HG03039 (cell line): ENCODE measurements around the gene MAGI2.
"Not testable (repeated sequence)": the region's sequence is repeated elsewhere in the genome, so short reads cannot be mapped to it uniquely, and the experiment has no call there.

ENCODE experiments used
- ATAC-seq: cut with Tn5 transposase; IDR thresholded peaks from one replicate; pipeline ENCODE4 v1.9.1; 2021; ENCODE audit warnings: mild to moderate bottlenecking, moderate library complexity; ENCODE audit not compliant: unreplicated experiment

Gene MAGI2

DNA sequence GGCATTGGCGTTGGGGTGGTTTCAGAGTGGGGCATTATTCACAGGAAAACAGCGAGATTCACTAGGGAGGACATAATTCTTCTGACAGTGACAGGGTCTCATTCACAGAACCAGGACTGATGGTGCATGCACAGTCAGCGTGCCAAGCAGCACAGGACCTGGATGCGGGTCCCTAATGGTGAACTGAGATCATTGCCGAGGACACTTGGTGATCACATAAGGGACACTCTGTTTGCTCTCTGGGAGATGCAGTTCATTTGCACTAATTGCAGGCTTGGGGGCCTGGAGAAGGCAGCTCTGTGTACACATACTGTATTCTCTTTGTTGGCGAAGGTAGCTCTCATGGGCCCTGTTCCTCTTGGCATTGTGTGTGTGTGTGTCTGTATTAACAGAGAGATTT, 938.8 kb downstream of the MAGI2 start:
- ATAC-seq: no peak

- ATAC-seq: no peak
Measured at GRCh38 chr7:78510580-78511188, 942.8 kb downstream of the MAGI2 start.

GRCh38 chr7:78503301-78503700, 950.2 kb downstream of the MAGI2 start:
- ATAC-seq: not testable (repeated sequence)

DNA sequence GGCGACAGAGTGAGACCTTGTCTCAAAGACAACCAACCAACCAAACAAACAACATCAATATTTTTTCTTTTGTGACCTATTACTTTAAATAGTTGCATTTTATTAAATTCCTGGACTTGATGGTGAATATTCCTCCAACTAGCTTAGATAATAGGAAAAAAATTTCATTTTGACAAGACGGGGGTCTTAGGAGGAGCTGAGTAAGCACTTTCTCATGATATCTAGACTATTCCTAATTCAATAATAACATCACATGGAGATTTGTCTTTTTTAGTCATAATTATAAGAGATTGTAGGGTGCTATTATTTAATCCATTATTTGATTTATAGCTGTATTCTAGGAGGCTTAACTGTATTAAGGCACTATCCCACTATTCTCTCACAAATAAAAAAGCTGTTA, 952.4 kb downstream of the MAGI2 start:
- no peak for ATAC-seq

GRCh38 chr7:78499971-78500370, 953.5 kb downstream of the MAGI2 start:
- no peak for ATAC-seq

DNA sequence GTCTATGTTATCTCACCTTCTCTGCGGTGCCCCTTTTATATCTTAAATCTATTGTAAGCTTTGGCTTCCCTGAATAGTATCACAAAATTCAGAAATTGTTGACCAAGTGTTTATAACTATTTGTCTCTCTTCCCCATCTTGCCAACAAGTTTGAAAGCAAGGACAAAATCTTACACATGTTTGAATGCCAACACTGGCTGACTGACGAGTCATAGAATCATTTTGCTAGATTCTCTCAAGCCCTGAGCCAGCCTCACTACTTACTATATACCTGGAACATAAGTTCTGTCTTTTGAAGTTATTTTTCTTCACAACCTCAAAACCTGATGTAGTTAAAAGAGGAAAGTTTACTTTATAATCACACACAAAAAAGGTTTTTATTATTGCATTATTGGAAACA, 954.2 kb downstream of the MAGI2 start:
- no peak for ATAC-seq

DNA sequence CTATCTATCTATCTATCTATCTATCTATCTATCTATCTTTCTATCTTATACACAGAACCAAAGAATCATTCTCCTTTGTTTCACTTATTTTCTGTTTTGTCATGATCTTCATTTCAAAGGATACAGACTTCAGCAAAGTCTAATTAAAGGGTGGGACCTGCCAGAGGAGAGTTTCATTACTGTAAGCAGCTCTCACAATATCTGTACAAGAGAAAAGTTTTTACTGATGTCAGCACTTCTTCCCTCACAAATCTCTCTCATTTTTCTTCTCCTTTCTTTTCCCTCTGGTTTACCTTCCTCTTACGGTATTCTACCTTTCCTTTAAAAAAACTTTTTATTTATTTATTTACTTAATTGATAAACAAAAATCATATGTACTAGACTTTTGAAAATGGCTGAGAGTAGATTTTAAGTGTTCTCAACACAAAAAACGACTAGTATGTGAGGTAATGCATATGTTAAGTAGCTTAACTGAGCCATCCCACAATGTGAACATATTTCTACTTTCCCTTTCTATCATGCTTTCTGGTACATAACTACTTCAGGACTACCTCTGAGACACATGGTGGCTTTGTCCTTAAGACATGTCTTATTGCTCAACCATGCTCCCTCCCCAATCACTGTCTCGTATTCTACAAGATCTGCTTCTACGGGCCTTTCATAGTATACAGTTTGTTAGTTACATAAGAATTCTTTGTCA, 955.6 kb downstream of the MAGI2 start:
- no peak for ATAC-seq

- no peak for ATAC-seq
Measured at GRCh38 chr7:78496096-78496630, 957.3 kb downstream of the MAGI2 start.

DNA sequence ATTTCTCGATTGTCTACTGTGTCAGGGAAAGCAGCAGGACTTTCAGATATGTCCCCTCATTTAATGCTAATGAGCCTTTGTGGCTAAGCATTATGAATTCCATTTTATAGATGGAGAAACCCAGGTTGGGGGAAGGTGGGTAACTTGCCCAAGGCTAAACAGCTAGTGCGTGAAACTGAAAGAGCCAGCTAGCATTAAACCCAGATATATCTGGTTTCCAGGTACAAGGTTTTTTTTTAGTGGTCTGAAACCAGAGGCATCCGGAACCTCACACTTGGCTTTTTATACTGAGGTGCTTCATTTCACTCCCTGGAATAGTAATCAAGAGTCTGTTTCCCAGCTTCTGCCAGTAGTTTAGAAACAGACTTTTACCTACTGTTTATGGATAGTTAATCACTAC, 960.1 kb downstream of the MAGI2 start:
- no peak for ATAC-seq

DNA sequence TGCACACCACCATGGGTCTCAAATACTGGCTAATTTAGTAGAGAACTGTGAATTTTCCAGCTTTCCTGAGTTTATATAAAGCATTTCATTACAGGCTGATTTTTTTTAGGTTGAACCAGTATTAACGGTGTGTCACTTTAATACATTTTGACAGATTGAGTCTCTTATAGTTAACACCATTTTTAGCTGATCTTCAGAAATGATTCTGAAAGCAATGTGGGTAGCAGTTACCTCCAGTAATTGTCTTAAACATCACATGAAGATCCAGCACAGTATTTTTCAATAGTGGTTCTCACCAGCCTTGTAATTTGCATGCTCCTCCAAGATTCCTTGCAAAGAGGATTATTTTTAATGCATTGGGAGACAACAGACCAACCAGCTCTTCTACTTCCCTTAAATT, 961.3 kb downstream of the MAGI2 start:
- no peak for ATAC-seq

- ATAC-seq: no peak
Measured at GRCh38 chr7:78490524-78490923, 962.9 kb downstream of the MAGI2 start.

DNA sequence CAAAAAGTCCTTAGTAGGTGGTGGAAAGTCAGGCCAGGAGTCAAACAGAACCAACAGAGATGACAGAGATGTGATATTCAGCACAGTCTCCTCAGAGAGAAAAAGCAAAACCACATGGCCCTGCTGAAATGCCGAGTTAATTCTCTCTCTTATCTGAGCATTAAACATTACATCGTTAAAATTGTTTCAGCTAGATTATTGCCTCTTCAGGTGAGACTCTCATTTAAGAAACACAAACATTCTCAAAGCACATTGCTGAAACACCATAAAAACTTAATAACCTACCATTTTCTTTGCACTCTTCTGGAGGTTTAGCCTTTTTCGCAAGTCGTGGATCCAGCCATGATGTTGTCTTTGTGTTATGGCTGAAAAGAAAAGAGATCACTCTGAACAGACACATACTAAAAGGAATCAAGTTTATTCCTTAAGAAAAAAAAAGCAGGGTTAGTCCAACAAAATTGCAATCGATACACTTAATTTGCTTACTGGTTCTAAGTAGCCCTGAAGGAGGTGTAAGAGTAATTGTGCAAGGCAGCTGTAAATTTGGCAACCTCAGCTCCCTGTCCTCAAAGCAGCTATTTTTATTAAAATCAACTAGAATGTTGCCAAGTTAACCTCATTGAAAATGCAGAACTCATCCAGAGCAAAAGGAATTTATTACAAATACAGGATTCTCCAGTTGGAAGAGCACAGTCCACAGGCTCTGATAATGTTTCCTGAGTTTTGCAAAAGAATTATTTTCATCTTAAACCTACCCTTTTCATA, 963.8 kb downstream of the MAGI2 start:
- no peak for ATAC-seq

GRCh38 chr7:78487464-78487863, 966.0 kb downstream of the MAGI2 start:
- no peak for ATAC-seq

DNA sequence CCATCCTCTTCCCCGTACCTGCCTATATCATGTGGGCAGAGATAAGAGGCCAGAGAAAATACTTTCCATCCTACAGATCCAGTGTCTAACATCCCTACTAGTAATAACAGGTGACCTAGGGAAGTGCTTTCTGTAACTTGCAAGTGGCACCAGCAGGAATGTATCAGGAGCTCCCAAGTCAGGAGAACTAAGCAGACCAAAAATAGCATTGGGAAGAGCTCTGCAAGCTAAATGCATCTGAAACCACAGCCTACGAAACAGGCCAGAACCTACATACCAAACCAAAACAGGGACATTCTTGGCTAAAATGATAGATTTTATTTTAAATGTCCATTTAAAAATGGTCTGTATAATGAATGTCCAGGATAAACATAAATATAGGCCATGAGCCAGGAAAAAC, 974.1 kb downstream of the MAGI2 start:
- ATAC-seq: no peak

- ATAC-seq: no peak
Measured at GRCh38 chr7:78476851-78477405, 976.5 kb downstream of the MAGI2 start.

- ATAC-seq: no peak
Measured at GRCh38 chr7:78473571-78474301, 979.7 kb downstream of the MAGI2 start.

DNA sequence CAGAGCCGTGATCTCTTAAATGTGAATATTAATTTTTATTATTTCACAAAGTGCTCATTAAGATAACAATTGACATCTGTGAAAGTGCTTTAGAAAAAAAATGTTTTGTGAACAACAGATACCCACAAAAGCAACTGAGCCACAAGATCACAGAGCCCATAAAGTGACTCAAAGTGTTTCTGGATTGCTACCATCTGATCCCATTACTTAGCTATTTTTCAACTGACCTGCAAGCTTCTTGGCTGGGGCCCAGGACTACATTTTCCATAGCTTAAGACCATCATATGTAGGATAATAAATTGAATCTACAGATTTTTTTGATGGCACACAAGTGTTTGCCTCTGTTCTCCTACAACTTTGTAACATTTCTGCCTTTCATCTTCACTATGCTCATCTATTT, 980.4 kb downstream of the MAGI2 start:
- ATAC-seq: no peak

- no peak for ATAC-seq
Measured at GRCh38 chr7:78472519-78472918, 980.9 kb downstream of the MAGI2 start.

DNA sequence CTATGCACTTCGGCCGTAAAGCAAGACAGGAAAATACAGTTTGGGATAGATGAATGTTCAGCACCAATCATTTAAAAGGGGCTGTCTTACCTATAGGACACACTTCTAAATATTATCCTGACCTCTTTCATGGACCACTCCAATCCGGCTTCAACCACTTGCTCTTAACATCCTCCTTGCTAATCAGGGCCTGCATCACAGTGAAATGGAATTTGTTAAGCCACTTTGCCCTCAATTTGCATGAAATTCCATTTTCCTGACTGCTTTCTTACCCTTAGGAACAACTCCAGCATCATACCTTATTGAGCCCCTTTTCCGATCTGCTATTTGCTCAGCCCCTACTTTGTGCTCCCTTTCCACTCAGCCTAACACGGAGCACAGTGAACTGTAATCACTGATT, 987.6 kb downstream of the MAGI2 start:
- no peak for ATAC-seq

DNA sequence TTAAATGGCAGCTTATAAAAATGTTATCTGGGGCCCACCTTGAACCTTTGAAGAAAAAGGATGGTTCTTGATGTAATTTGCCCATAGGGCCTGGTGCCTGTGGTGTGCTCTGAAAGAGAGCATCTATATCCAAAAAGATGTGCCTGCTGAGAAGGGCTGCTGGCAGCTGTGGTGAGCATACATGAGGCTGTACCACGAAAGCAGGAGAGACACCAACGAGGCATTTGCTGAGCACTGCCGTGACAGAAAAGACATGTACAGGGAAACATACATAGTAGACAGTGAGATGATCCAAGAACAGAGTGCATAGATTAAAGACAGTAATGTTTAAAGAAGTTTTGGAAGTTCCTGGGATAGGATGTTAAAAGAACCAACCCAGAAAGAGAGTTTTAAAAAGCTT, 990.4 kb downstream of the MAGI2 start:
- ATAC-seq: no peak

DNA sequence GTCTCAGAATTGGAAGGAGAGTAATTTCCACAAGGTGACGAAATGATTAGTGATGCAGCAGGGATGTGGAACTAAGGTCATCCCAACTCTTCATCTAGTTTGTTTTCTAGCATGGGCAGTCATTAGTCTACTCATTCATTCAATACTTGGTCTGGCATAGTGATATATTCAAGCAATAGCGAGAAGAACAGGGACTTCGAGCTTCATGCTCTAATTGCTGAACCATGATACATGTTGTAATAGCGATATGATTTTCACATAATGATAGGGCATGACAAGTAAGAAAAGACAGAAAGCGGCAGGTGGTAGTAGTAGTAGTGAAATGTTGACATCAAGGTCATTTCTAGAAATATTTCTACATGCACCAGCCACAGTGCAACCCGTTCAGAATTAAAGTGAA, 1002.8 kb downstream of the MAGI2 start:
- ATAC-seq: no peak
